GM12878 (cell line): ENCODE results near the gene UNC5B. TPM values are rescaled to one million over a fixed set of nuclear protein-coding genes. Genes with fewer than 3 reads are reported as not detected.

ENCODE experiments used
- ATAC-seq: fragments of 200-7000 bp; cut with Tn5 transposase; 3 replicates; pipeline ENCODE4 v1.9.1; 2020; ENCODE audit warnings: mild to moderate bottlenecking, moderate library complexity
- BruUV-seq: library from RNA; stranded (reverse); fragments of 400-500 nt; replicated peaks from 2 replicates; lab custom pipeline; 2021; lab: Mats Ljungman, UMichigan
- CTCF ChIA-PET: fragments of 300-600 bp; sonication (Branson Sonifier 250); formaldehyde crosslinking; extraction: SDS; loops from one replicate; lab custom pipeline; 2021; ENCODE audit warnings: inconsistent platforms; lab: Yijun Ruan, JAX
- POLR2A ChIA-PET: fragments of 350-600 bp; formaldehyde crosslinking; extraction: SDS; loops from one replicate; lab custom pipeline; 2021; ENCODE audit warnings: inconsistent platforms; lab: Charles Lee
- RAD21 ChIA-PET: fragments of 300-600 bp; sonication (Branson Sonifier 250); formaldehyde crosslinking; loops from one replicate; lab custom pipeline; 2023; ENCODE audit warnings: antibody characterized with exemption; ENCODE audit not compliant: unreplicated experiment; lab: Charles Lee
- SMC1A ChIA-PET: fragments of 300-600 bp; sonication (Branson Sonifier 250); formaldehyde crosslinking; loops from one replicate; lab custom pipeline; 2023; ENCODE audit not compliant: unreplicated experiment, uncharacterized antibody; lab: Charles Lee
- DNase-seq: peaks from one replicate; pipeline ENCODE4 v3.0.0-alpha.2; 2011; ENCODE audit warnings: low read depth, low spot score
- FAIRE-seq: peaks from 3 replicates; lab custom pipeline; 2011; peaks lifted over from hg19 to GRCh38; lab: Jason Lieb, UNC
- H2AFZ ChIP-seq: 2 replicates; pipeline ENCODE4 v1.6.0; 2011; ENCODE audit warnings: low read depth, low read length, control low read depth; ENCODE audit not compliant: control insufficient read depth
- H3K27ac ChIP-seq: 2 replicates; pipeline ENCODE4 v1.5.1; 2011; ENCODE audit warnings: control low read depth; ENCODE audit not compliant: control insufficient read depth, insufficient read depth
- H3K27me3 ChIP-seq, 2 experiments: replicated peaks in 1 of 2; 2 replicates each; pipeline versions ENCODE4 v1.6.0 to v1.6.1; 2011; ENCODE audit warnings: low read length in 1 of 2; ENCODE audit not compliant: control insufficient read depth in 2 of 2, insufficient read depth in 2 of 2
- H3K36me3 ChIP-seq, 2 experiments: 2 replicates each; pipeline ENCODE4 v1.5.1; 2011; ENCODE audit warnings: low read length in 1 of 2; ENCODE audit not compliant: control insufficient read depth in 2 of 2, insufficient read depth in 2 of 2
- H3K4me1 ChIP-seq: 2 replicates; pipeline ENCODE4 v1.6.1; 2011; ENCODE audit warnings: mild to moderate bottlenecking, low read length, moderate library complexity, mixed read lengths; ENCODE audit not compliant: control insufficient read depth, insufficient read depth
- H3K4me2 ChIP-seq: 2 replicates; pipeline ENCODE4 v1.6.0; 2011; ENCODE audit warnings: control low read depth; ENCODE audit not compliant: control insufficient read depth, insufficient read depth
- H3K4me3 ChIP-seq: fragments of 200-600 bp; sonication (generic); 2 replicates; pipeline ENCODE4 v1.5.1; 2016
- H3K79me2 ChIP-seq: 2 replicates; pipeline ENCODE4 v1.6.0; 2011; ENCODE audit warnings: low read length; ENCODE audit not compliant: control insufficient read depth, insufficient read depth
- H3K9ac ChIP-seq: 2 replicates; pipeline ENCODE4 v1.8.0; 2011; ENCODE audit warnings: low read length, control low read depth, mixed read lengths; ENCODE audit not compliant: control insufficient read depth, insufficient read depth
- H3K9me3 ChIP-seq: replicated peaks from 3 replicates; pipeline ENCODE4 v1.5.1; 2011; ENCODE audit warnings: mild to moderate bottlenecking, low read length; ENCODE audit not compliant: control insufficient read depth, insufficient read depth
- H4K20me1 ChIP-seq: 2 replicates; pipeline ENCODE4 v1.6.0; 2011; ENCODE audit not compliant: control insufficient read depth, insufficient read depth
- BCLAF1 ChIP-seq: fragments of 450-650 bp; IDR thresholded peaks from 2 replicates; pipeline ENCODE4 v1.6.1; 2017; ENCODE audit warnings: antibody characterized with exemption, mild to moderate bottlenecking, moderate library complexity
- NFYB ChIP-seq: IDR thresholded peaks from 2 replicates; pipeline ENCODE4 v1.6.1; 2011; ENCODE audit warnings: low read depth, mild to moderate bottlenecking, low read length, improper control_type of control experiment, moderate library complexity; ENCODE audit not compliant: insufficient read depth
- RFX5 ChIP-seq: IDR thresholded peaks from 2 replicates; pipeline ENCODE4 v1.6.1; 2011; ENCODE audit warnings: low read depth, low read length, improper control_type of control experiment
- TCF12 ChIP-seq: IDR thresholded peaks from 2 replicates; pipeline ENCODE4 v1.6.1; 2011; ENCODE audit warnings: low read depth, mild to moderate bottlenecking, low read length
- ZBTB40 ChIP-seq: fragments of 450-650 bp; IDR thresholded peaks from 2 replicates; pipeline ENCODE4 v1.6.1; 2016; ENCODE audit warnings: mild to moderate bottlenecking, moderate library complexity, borderline replicate concordance
- ZNF24 ChIP-seq: fragments of 450-650 bp; IDR thresholded peaks from 2 replicates; pipeline ENCODE4 v1.6.1; 2017; ENCODE audit warnings: antibody characterized with exemption, mild to moderate bottlenecking
- WGBS: methylation state at CpG from one replicate; pipeline ENCODE4 v1.1.6; 2016; ENCODE audit warnings: low lambda C conversion rate; ENCODE audit not compliant: insufficient replicate concordance, insufficient coverage; ENCODE audit errors: missing lambda C conversion rate; 5-methylcytosine and 5-hydroxymethylcytosine counted together
- in situ Hi-C: fragments of 300-500 bp; cut with MboI; formaldehyde crosslinking; loops from 9 replicates; pipeline ENCODE4 v1.14.3; 2018; ENCODE audit warnings: mixed read lengths
- intact Hi-C: fragments of 100-400 bp; cut with micrococcal nuclease; formaldehyde crosslinking; loops from one replicate; pipeline ENCODE4 v1.14.2; 2022; ENCODE audit not compliant: unreplicated experiment
- polyA plus RNA-seq, 11 experiments: library from polyadenylated mRNA; depleted of rRNA in 4 of 11; unstranded in 6 of 11; stranded (reverse) in 5 of 11; fragments of >200 nt; fragmentation: Nextera tagmentation in 4 of 11; fragmentation: Illumina TruSeq in 1 of 11; extraction: Ambion mirVana in 4 of 11; extraction: Trizol in 1 of 11; gene quantifications; 1 replicate in 1 of 11; 2 replicates in 10 of 11; pipeline versions ENCODE4 v1.2.1 to v1.2.3, GENCODE V29; 2011 to 2016; ENCODE audit warnings: inconsistent platforms in 2 of 11, missing spikeins in 2 of 11, low read depth in 1 of 11
- total RNA-seq, 4 experiments: library from RNA; depleted of rRNA in 3 of 4; stranded (reverse); fragments of >200 nt in 3 of 4; fragmentation: Illumina TruSeq in 1 of 4; extraction: Trizol in 1 of 4; gene quantifications; 2 replicates each; pipeline versions ENCODE4 v1.2.1 to v1.2.3, GENCODE V29; 2013 to 2021

The UNC5B gene
- total and polyA plus RNA-seq, 10 of the 15 experiments (the other 5 are each of a cell fraction or from before 2014, with no cell fraction given), result 0.03 to 0.08 TPM; not detected in 8

GRCh38 chr10:71244431-71245419, 32.4 kb downstream of the UNC5B start:
- in situ Hi-C loops, result no loop called here
- H3K79me2 ChIP-seq, result no peaks in the 10 kb centered on the region
- H3K9ac ChIP-seq, result no peak overlapping the region
- POLR2A ChIA-PET, result no interaction called here
- intact Hi-C loops, result no loop called here
- peaks cover 0 to 4% of the 10 kb centered on the region in 2 experiments; a peak in 2 of 4 replicates for H3K27me3 ChIP-seq
- CTCF ChIA-PET, result no interaction called here
- H3K27ac ChIP-seq, result no peak overlapping the region
- H3K9me3 ChIP-seq, result no peaks in the 10 kb centered on the region
- no peak overlapping the region for H2AFZ ChIP-seq
- DNase-seq (no peak), FAIRE-seq (no peak), ATAC-seq (peak; percentile 29; the same call in 2 of the 3 replicates)
- RAD21 ChIA-PET, result no interaction called here
- H4K20me1 ChIP-seq, result no peaks in the 10 kb centered on the region
- no peaks in the 10 kb centered on the region for H3K36me3 ChIP-seq
- TF ChIP-seq TCF12 (0 out of 2 replicates have a peak, but pooled peaks have one; percentile 19), BCLAF1 (no peak), ZBTB40 (no peak), RFX5 (no peak), ZNF24 (no peak), NFYB (no peak)
- no TSS peak for BruUV-seq
- no peaks in the 10 kb centered on the region for H3K4me1 ChIP-seq
- H3K4me3 ChIP-seq, result no peak overlapping the region
- H3K4me2 ChIP-seq, result no peak overlapping the region
- SMC1A ChIA-PET, result no interaction called here
- WGBS, result 17% methylated on average over 28 of the region's 29 CpGs
